GM18907 (cell line): ENCODE results near the gene ACOX3.
"Not testable (repeated sequence)": the region's sequence is repeated elsewhere in the genome, so short reads cannot be mapped to it uniquely, and the experiment has no call there.

Source experiments
- ATAC-seq: cut with Tn5 transposase; IDR thresholded peaks from one replicate; pipeline ENCODE4 v1.9.1; 2021; ENCODE audit warnings: mild to moderate bottlenecking, moderate library complexity; ENCODE audit not compliant: unreplicated experiment

Gene ACOX3

GRCh38 chr4:8343262-8343966 lies 97.1 kb downstream of the ACOX3 start:
- ATAC-seq, result no peak

DNA sequence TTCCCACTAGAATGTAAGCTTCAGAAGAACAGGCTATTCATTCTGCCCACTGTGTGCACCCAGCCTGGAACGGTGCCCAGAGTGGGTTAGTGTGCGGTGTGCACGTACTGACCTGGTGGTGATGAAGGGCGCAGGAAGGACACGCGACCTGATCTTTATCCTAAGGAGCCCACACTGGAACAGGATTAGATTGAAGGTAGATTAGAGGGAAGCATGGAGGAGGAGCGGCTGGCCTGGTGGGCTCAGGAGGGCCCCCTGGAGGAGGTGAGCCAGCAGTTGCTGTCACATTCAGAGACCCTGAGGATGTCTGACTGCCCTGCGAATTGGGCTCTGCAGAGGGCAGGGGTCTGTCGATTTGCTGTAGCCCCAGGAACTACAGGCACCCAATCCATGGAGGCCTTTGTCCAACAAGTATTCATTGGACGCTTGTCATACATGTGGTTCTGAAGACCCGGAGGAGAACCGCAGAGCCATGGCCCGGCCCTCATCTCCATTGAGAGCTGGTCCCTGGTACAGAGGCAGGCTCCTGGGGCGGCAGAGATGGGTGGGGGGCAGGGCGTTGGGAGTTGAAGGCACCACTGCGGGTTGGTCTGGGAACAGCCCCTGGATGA lies 97.8 kb downstream of the ACOX3 start:
- no peak for ATAC-seq

- no peak for ATAC-seq
Observed at GRCh38 chr4:8341691-8342090, 98.8 kb downstream of the ACOX3 start.

GRCh38 chr4:8341281-8341680 lies 99.2 kb downstream of the ACOX3 start:
- not testable (repeated sequence) for ATAC-seq

DNA sequence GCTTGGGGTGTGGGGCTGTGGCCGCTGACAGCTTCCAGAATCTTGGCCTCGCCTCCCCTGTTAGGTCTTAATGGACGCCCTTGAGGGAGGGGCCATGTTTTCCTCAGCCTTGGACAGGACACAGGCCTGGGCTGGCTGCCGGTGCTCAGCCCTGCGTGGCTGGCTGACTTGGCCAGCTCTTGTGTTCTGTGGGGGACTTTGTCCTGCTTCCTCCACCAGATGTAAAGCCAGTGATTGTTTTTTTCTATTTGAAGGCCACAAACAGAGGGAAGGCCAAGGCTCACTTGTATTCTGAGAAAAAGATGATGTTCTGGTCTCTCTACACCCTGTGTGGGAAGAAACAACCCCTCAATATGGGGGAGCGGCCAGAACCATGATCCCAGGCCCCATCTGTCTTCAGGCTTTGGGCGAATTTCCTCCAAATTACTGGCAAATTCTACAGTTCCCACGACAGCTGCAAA lies 99.7 kb downstream of the ACOX3 start:
- ATAC-seq, result no peak

- ATAC-seq, result no peak
Observed at GRCh38 chr4:8338351-8338961, 102.1 kb downstream of the ACOX3 start.

GRCh38 chr4:8336412-8337075 lies 104.0 kb downstream of the ACOX3 start:
- no peak for ATAC-seq

- no peak for ATAC-seq
Observed at GRCh38 chr4:8335848-8336247, 104.7 kb downstream of the ACOX3 start.

DNA sequence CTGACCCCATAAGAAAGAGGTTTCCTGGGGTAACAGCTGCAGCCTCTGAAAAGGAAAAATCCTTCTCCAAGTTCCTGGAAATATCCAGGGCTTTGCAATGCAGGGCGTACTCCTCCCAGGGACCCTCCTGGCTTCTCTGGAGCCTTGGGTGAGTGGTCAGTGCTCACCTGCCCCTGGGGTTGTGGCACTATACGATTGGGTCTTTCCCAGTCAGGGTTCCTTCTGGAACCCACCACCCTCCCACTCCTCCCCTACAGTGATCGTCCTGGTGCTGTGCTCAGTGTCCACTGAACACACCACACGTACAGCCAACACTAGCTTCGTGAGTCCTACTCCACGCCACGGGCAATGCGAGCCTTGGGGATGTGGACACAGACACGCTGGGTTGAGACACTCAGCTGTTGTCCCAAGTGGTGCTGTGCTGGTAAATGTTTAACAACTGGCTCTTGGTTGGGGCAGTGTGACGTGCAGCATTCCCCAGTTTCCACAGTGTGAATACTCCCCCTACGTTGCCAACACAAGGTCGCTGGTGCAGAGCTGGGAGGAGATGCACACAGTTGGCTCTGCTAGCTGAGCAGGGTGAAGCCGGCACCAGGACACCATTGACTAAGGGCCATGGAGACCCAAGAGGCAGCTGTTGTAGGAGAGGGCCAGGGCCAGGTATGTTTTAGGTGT lies 105.6 kb downstream of the ACOX3 start:
- ATAC-seq, result no peak

DNA sequence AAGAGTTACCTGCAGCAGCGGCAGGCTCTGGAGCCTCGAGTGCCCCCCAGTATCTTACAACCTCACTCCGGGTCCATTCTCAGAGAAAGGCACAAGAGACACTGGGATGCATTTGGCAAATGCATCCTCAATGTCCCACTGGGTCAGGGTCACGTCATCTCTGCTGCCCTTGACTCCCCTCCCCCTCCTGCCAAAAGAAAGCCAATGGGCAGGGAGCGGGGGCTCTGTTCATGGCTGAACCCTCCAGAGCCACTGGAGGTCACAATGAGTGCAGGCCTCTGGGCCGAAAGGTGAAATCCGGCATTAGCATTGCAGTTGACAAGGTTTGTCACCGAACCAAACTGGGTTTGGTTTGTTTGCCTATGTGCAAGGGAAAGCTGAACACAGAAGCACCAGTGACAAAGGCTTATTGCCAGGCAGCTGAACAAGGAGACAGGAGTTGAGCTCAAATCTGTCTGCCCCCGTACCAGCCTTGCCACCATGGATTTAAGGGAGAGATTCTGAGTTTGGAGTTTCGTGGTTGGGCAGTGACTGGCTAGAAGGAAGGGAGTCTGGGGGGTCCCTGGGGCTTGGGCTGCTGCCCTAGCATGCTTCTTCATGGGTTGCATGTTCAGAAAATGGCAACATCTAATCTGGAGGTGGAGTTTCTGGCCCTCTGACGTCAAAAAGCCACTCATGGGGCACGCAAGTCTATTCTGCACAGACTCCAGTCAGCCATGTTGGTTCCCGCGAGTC lies 106.6 kb downstream of the ACOX3 start:
- no peak for ATAC-seq

- no peak for ATAC-seq
Observed at GRCh38 chr4:8332891-8333331, 107.6 kb downstream of the ACOX3 start.

GRCh38 chr4:8332038-8332857 lies 108.3 kb downstream of the ACOX3 start:
- no peak for ATAC-seq

DNA sequence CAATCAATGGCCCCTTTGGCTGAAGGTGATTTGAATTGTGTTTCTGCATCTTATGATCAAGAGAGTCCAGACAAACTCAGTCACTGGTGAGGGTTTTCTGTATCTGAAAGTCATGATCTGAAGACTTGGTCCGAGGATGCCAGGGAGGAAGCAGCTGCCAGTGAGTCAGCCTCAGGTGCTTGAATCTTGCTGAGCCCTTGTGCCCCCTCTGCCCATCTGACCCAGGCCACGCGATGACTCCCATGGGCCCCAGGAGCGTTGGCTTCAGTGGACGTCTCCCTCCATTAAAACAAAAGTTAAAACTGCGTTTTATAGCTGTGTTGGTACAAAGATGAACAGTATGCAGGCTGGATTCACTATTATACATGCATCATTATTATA lies 109.0 kb downstream of the ACOX3 start:
- ATAC-seq, result no peak

GRCh38 chr4:8330821-8331574 lies 109.5 kb downstream of the ACOX3 start:
- no peak for ATAC-seq

DNA sequence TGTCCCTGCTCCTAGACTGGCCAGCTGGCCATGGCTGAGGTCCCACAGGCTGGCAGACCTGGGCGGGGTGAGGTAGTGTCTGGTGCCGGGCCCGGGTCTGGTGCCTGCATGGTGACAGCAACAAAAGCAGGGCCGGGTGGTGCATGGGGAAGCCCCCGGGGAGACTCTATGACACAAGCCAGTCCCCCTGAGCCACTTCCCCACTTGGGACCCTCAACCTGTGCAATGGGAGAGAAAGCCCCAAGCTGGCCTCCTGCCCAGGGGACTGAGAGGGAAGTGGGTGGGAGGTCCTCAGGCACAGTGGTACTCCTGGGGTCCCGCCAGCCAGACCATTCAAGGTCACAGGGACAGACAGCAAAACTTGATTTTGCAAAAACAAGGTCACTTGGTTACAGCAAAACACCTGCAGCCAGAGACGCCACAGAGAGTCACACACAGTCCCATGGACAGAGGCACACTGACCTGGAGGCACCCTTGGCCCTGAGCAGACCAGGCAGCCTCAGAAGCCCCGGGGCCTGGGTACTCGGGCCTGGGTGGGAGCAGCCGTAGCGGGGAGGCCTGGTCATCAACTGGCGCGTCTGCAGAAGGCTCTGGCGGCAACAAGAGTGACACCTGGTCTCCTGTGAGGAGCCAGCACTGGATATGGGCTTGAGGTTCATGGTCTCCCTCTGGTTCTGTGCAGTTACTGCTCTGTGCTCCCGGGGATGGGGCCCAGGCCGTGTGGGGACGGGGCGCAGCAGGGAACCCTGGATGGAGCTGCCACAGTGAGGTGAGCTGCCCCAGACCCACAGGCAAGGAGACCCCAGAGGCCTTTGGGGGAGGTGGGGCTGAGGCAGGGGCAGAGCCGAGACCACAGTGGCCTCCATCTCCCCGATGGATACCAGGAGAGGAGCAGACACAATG lies 110.4 kb downstream of the ACOX3 start:
- no peak for ATAC-seq

GRCh38 chr4:8329560-8329858 lies 111.0 kb downstream of the ACOX3 start:
- no peak for ATAC-seq

- ATAC-seq, result no peak
Observed at GRCh38 chr4:8328866-8329559, 111.5 kb downstream of the ACOX3 start.
